ENCODE results near the gene ABHD11. TPM values are rescaled to one million over a fixed set of nuclear protein-coding genes. Genes with fewer than 3 reads are reported as not detected.

ABHD11 gene
- total and polyA plus RNA-seq, 9 of the 15 experiments (the other 6 are each of a cell fraction or from before 2014, with no cell fraction given): 7.7 to 44.2 (median 18.9) TPM

GRCh38 chr7:73758581-73759138 lies 20.1 kb upstream of the ABHD11 start (continued):
- TF ChIP-seq POLR2H (tag; IDR thresholded peaks at IDR 0.05; ENCODE audit: low read depth): no peak
- no peak for TF ChIP-seq THRAP3 (IDR thresholded peaks at IDR 0.05; ENCODE audit: borderline replicate concordance)
- TF ChIP-seq SMAD4 (CRISPR knock-in tag; conservative IDR thresholded peaks at IDR 0.05): 0 out of 2 replicates have a peak, but pooled peaks have one; percentile 16
- TF ChIP-seq MAZ (CRISPR knock-in tag; conservative IDR thresholded peaks at IDR 0.05 in 1 of 2, IDR thresholded peaks at IDR 0.05 in 1 of 2): no peak
- no peak for TF ChIP-seq ID3 (CRISPR knock-in tag; IDR thresholded peaks at IDR 0.05)
- peak; percentile 98 for TF ChIP-seq ID3 (tag; IDR thresholded peaks at IDR 0.05)
- no peak for TF ChIP-seq ZNF316 (IDR thresholded peaks at IDR 0.05)
- TF ChIP-seq ADNP (tag; IDR thresholded peaks at IDR 0.05): no peak; the same call in 1 of the 2 replicates
- TF ChIP-seq ARNT (IDR thresholded peaks at IDR 0.05): no peak
- TF ChIP-seq NFIC (IDR thresholded peaks at IDR 0.05): peak; percentile 35; the same call in 1 of the 2 replicates
- no peak for TF ChIP-seq CREM (IDR thresholded peaks at IDR 0.05; ENCODE audit: low read depth)
- no peak for TF ChIP-seq ZNF449 (CRISPR knock-in tag; IDR thresholded peaks at IDR 0.05)
- TF ChIP-seq MYNN (IDR thresholded peaks at IDR 0.05): peak; percentile 41; the same call in 1 of the 2 replicates
- no peak for TF ChIP-seq MYNN (CRISPR knock-in tag; IDR thresholded peaks at IDR 0.05)
- TF ChIP-seq CBFA2T2 (conservative IDR thresholded peaks at IDR 0.05): peak; percentile 85
- no peak for TF ChIP-seq MGA (IDR thresholded peaks at IDR 0.05)
- peak; percentile 51; the same call in 1 of the 2 replicates for TF ChIP-seq STAT5A (IDR thresholded peaks at IDR 0.05; ENCODE audit: borderline replicate concordance, low read length)

Measured in K562 (cell line).